Testis (tissue), 2 donors: Measurements from ENCODE around the gene ICAM5.

Experiments
- POLR2A ChIP-seq: fragments of 450-650 bp; IDR thresholded peaks from one replicate; pipeline ENCODE4 v1.6.1; 2017; ENCODE audit warnings: antibody characterized with exemption, mild to moderate bottlenecking, moderate library complexity
- TF ChIP-seq, protein P1 (sequence below), 3 experiments: fragments of 450-650 bp in 2 of 3; fragments of 200-600 bp in 1 of 3; sonication (generic) in 1 of 3; IDR thresholded peaks; one replicate each; pipeline ENCODE4 v1.5.1; 2016 to 2019; ENCODE audit warnings: antibody characterized with exemption in 3 of 3, mild to moderate bottlenecking in 2 of 3, moderate library complexity in 1 of 3

DNA sequence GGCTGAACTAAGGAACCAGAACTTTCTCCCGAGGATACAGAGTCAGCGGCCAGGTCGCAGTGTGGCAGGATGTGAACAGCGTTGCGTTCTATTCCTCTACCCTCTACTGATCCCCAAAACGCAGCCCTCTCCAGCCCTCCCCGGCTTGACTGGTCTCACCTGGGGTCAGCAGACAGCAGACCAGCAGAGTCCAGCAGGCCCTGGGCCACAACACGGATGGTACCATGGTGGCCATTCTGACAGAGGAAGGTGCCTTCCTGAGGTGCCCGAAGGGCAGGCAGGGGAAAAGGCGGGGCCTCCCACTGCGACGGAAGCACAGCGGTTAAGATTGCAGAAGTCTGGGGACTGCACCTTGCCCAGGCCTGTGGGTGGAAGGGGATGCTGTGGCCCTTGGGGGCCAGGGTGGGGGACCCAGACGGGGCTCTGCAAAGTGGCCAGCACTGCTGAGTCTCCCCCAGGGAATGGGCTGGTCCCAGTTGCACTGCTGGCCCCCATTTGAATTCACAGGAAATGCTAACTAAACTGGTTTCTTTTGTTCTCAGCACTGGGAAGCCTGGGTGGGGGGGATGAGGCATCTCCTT lies 49.7 kb downstream of the ICAM5 start, which contains the start of gene ICAM3:
- TF ChIP-seq, protein P1, sequence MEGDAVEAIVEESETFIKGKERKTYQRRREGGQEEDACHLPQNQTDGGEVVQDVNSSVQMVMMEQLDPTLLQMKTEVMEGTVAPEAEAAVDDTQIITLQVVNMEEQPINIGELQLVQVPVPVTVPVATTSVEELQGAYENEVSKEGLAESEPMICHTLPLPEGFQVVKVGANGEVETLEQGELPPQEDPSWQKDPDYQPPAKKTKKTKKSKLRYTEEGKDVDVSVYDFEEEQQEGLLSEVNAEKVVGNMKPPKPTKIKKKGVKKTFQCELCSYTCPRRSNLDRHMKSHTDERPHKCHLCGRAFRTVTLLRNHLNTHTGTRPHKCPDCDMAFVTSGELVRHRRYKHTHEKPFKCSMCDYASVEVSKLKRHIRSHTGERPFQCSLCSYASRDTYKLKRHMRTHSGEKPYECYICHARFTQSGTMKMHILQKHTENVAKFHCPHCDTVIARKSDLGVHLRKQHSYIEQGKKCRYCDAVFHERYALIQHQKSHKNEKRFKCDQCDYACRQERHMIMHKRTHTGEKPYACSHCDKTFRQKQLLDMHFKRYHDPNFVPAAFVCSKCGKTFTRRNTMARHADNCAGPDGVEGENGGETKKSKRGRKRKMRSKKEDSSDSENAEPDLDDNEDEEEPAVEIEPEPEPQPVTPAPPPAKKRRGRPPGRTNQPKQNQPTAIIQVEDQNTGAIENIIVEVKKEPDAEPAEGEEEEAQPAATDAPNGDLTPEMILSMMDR (IDR thresholded peaks at IDR 0.05), result no peak
- TF ChIP-seq POLR2A, result no peak
